ENCODE results near the gene MEF2B.

GRCh38 chr19:19146865-19147264 lies 23.2 kb downstream of the MEF2B start:
- TF ChIP-seq CTCF (IDR thresholded peaks at IDR 0.05), result no peak
- no peak for TF ChIP-seq POLR2A (IDR thresholded peaks at IDR 0.05)

Data from lower leg skin (tissue), 3 donors.